CD4-positive, alpha-beta T cell (primary cell): ENCODE results near the gene BRF1. TPM values are rescaled to one million over a fixed set of nuclear protein-coding genes. Genes with fewer than 3 reads are reported as not detected.

Source experiments
- ATAC-seq: fragments of 200-7000 bp; cut with Tn5 transposase; one replicate; pipeline ENCODE4 v1.10.0; 2022; ENCODE audit warnings: mild to moderate bottlenecking; ENCODE audit not compliant: poor library complexity
- CTCF ChIA-PET: fragments of 350-600 bp; sonication (Branson Sonifier 250); formaldehyde crosslinking; loops from one replicate; lab custom pipeline; 2021; ENCODE audit warnings: antibody characterized with exemption, inconsistent platforms; lab: Charles Lee
- POLR2A ChIA-PET: fragments of 350-600 bp; sonication (Branson Sonifier 250); formaldehyde crosslinking; loops from one replicate; lab custom pipeline; 2021; ENCODE audit warnings: antibody characterized with exemption, inconsistent platforms; lab: Charles Lee
- DNase-seq, 14 experiments: peaks; one replicate each; pipeline ENCODE4 v3.0.0-alpha.2; 2013 to 2020; ENCODE audit warnings: mixed read lengths in 2 of 14
- H3K27ac ChIP-seq, 2 donors: one replicate each; pipeline versions ENCODE4 v1.5.1 to v1.7.0; 2013; ENCODE audit warnings: low read length in 2 of 2, low read depth in 1 of 2, mild to moderate bottlenecking in 1 of 2
- H3K27me3 ChIP-seq, 2 experiments: 1 replicate in 1 of 2; 2 replicates in 1 of 2; pipeline versions ENCODE4 v1.6.1 to v1.7.0; 2013; ENCODE audit warnings: low read length in 2 of 2, control low read depth in 1 of 2, mild to moderate bottlenecking in 1 of 2, moderate library complexity in 1 of 2; ENCODE audit not compliant: insufficient read depth in 2 of 2, control insufficient read depth in 1 of 2
- H3K36me3 ChIP-seq: one replicate; pipeline ENCODE4 v1.6.1; 2013; ENCODE audit warnings: low read length, control low read depth; ENCODE audit not compliant: insufficient read depth
- H3K4me1 ChIP-seq: one replicate; pipeline ENCODE4 v1.6.1; 2013; ENCODE audit warnings: low read length, control low read depth; ENCODE audit not compliant: insufficient read depth
- H3K4me3 ChIP-seq: one replicate; pipeline ENCODE4 v1.5.1; 2013; ENCODE audit warnings: mild to moderate bottlenecking, low read length, moderate library complexity
- H3K9me3 ChIP-seq, 2 experiments: 1 replicate in 1 of 2; 2 replicates in 1 of 2; pipeline versions ENCODE4 v1.6.1 to v1.7.0; 2013; ENCODE audit warnings: low read length in 2 of 2, mild to moderate bottlenecking in 2 of 2, control low read depth in 1 of 2, moderate library complexity in 1 of 2; ENCODE audit not compliant: control insufficient read depth in 1 of 2, insufficient read depth in 1 of 2
- H3K27ac Mint-ChIP-seq: one replicate; pipeline ENCODE4 v1.8.0; 2020; ENCODE audit warnings: mixed read lengths
- H3K27me3 Mint-ChIP-seq: one replicate; pipeline ENCODE4 v1.8.0; 2021; ENCODE audit warnings: mixed read lengths
- H3K36me3 Mint-ChIP-seq: one replicate; pipeline ENCODE4 v1.8.0; 2021; ENCODE audit warnings: low read depth, mixed read lengths
- H3K4me1 Mint-ChIP-seq: one replicate; pipeline ENCODE4 v1.8.0; 2021; ENCODE audit warnings: low read depth, mixed read lengths
- H3K4me3 Mint-ChIP-seq: one replicate; pipeline ENCODE4 v1.8.0; 2020; ENCODE audit warnings: mild to moderate bottlenecking, mixed read lengths
- H3K9me3 Mint-ChIP-seq: one replicate; pipeline ENCODE4 v1.8.0; 2020; ENCODE audit warnings: mixed read lengths
- CTCF ChIP-seq: fragments of 200-600 bp; IDR thresholded peaks from one replicate; pipeline ENCODE4 v1.8.0; 2022; ENCODE audit warnings: antibody characterized with exemption, mild to moderate bottlenecking
- intact Hi-C, 2 experiments: fragments of 100-400 bp; cut with DNase I in 1 of 2; cut with micrococcal nuclease in 1 of 2; formaldehyde crosslinking; loops; one replicate each; pipeline versions ENCODE4 v1.15.1 to v1.9.0; 2023 to 2025; cut with DNase I, micrococcal nuclease
- total RNA-seq, 174 experiments: library from RNA in 2 of 174; stranded (reverse) in 2 of 174; gene quantifications; one replicate each; pipeline ENCODE4 v1.2.3 and lab custom pipeline; 2021 to 2026

The BRF1 gene
- total RNA-seq, 2 experiments from 2014 or later, result 77.4 to 77.7 TPM

DNA sequence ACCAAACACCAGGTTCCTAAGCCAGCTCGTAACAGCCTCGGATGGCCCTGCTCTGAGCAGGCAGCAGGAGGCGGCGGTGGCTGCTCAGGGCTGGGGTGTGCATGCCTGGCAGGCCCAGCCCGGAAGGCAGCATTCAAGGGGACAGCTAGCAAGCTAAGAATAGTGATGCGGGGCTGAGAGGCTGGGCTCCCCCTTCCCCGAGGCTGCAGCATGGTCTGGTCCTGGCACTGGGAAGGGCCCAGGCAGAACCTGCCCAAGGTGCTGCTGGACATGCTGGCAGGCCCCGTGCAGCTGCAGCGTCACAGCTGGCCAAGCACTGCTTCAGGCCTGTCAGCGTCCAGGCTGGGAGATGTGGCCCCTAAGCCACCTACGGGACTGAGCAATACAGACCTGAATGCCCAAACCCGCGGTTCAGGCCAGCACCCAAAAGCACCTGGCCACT, 93.3 kb downstream of the BRF1 start:
- Mint-ChIP-seq H3K27me3 (no peaks in the 10 kb centered on the region), H3K4me1 (no peaks in the 10 kb centered on the region), H3K36me3 (no peaks in the 10 kb centered on the region), H3K4me3 (no peak overlapping the region), H3K27ac (no peak overlapping the region), H3K9me3 (no peaks in the 10 kb centered on the region)
- no peak for TF ChIP-seq CTCF
- Histone ChIP-seq H3K4me1 (peaks cover 12% of the 10 kb centered on the region), H3K4me3 (no peak overlapping the region), H3K27ac (no peak overlapping the region), H3K27me3 (no peaks in the 10 kb centered on the region), H3K36me3 (peaks cover 8% of the 10 kb centered on the region), H3K9me3 (no peaks in the 10 kb centered on the region)
- peak; percentile 35 for ATAC-seq
- intact Hi-C loops, result no loop called here
- no peak for DNase-seq
- ChIA-PET POLR2A (no interaction called here), CTCF (no interaction called here)

- Histone ChIP-seq H3K27ac (no peak overlapping the region), H3K4me1 (peaks cover 18% of the 10 kb centered on the region), H3K4me3 (no peak overlapping the region), H3K36me3 (peaks cover 8% of the 10 kb centered on the region), H3K27me3 (no peaks in the 10 kb centered on the region), H3K9me3 (no peaks in the 10 kb centered on the region)
- no peak for DNase-seq
- CTCF ChIA-PET, result no interaction called here
- no peak for TF ChIP-seq CTCF
- no peak overlapping the region for H3K27ac Mint-ChIP-seq
- H3K27me3 Mint-ChIP-seq, result peaks cover 1% of the 10 kb centered on the region
- intact Hi-C loops, result no loop called here
- no peak for ATAC-seq
- H3K9me3 Mint-ChIP-seq, result no peaks in the 10 kb centered on the region
- no peaks in the 10 kb centered on the region for H3K36me3 Mint-ChIP-seq
- no peak overlapping the region for H3K4me3 Mint-ChIP-seq
- POLR2A ChIA-PET, result no interaction called here
- H3K4me1 Mint-ChIP-seq, result peaks cover 2% of the 10 kb centered on the region
These were observed 93.9 kb downstream of the BRF1 start for GRCh38 chr14:105206873-105207272.

DNA sequence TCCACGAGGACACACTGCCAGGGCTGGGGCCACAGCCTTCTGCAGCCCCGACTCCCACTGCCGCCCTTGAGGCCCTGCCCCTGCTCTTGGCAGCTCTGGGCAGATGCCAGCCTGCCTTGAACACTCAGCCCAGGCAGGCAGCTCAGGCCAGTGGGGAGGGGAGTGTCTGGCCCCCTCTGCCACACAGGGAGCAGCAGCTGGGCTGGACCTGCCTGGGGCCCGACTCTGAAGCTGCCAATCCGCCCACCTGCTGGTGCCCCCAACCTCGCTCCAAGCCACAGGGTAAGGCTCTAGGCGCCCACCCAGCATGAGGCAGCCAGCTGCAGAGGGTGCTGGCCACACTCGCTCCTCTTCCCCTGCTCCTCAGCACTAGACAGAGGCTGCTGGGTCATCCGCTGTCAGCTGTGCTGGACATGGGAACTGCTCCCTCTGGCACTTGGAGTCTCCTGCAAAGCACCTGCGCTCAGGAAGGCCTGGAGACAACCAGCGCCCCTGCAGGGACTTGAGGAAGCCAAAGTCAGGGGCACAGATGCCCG, 95.1 kb downstream of the BRF1 start:
- intact Hi-C loops, result no loop called here
- no peak overlapping the region for H3K4me3 ChIP-seq
- no peak for TF ChIP-seq CTCF
- H3K4me1 ChIP-seq, result peaks cover 26% of the 10 kb centered on the region
- H3K27ac ChIP-seq, result no peak overlapping the region
- Mint-ChIP-seq H3K4me1 (peaks cover 6% of the 10 kb centered on the region), H3K27ac (no peak overlapping the region), H3K27me3 (peaks cover 5% of the 10 kb centered on the region), H3K36me3 (no peaks in the 10 kb centered on the region), H3K4me3 (no peak overlapping the region), H3K9me3 (no peaks in the 10 kb centered on the region)
- peaks cover 5% of the 10 kb centered on the region for H3K36me3 ChIP-seq
- H3K27me3 ChIP-seq, result peaks cover 0 to 6% of the 10 kb centered on the region in 2 experiments
- DNase-seq, result no peak
- ChIA-PET CTCF (no interaction called here), POLR2A (no interaction called here)
- no peak for ATAC-seq
- H3K9me3 ChIP-seq, result no peaks in the 10 kb centered on the region
